Astrocyte (in vitro differentiated cells and primary cell): Measurements from ENCODE around the gene BCL3.

ENCODE experiments used
- CTCF ChIP-seq: IDR thresholded peaks from 2 replicates; pipeline ENCODE4 v1.5.1; 2011; ENCODE audit warnings: low read depth, mild to moderate bottlenecking, inconsistent platforms, low read length, moderate library complexity; ENCODE audit not compliant: insufficient read depth
- EZH2 ChIP-seq: IDR thresholded peaks from 2 replicates; pipeline ENCODE4 v1.6.1; 2012; ENCODE audit warnings: mild to moderate bottlenecking, low read length, inconsistent platforms; ENCODE audit not compliant: insufficient read depth

- TF ChIP-seq CTCF, result no peak
- TF ChIP-seq EZH2, result no peak
These were observed 29.3 kb downstream of the BCL3 start, which contains the start of gene CBLC for GRCh38 chr19:44777715-44778347.
